ENCODE measurements around the gene TMEM9B.
"Not testable (repeated sequence)": the region's sequence is repeated elsewhere in the genome, so short reads cannot be mapped to it uniquely, and the experiment has no call there.

Gene TMEM9B

DNA sequence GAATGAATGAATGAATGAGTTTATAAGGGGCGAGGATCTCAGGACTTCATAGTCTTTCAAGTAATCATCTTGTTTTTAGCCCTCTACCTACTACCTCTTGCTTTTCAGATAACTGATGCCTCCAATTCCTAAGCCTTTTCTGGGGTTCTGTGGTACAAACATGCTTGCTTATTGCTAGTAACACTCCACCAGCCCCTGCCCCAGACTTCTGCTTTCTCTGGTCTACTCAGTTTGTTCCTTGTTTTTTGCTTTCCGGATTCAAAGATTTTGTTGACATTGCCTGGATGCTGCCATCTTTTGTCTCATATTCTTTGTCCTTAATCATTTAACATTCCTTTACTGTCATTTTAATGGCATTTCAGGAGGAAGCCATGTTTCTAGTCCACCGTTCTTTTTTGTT lies 8.9 kb upstream of the TMEM9B start:
- no peak for DNase-seq (ENCODE audit: low read depth in 2 of 2)

DNA sequence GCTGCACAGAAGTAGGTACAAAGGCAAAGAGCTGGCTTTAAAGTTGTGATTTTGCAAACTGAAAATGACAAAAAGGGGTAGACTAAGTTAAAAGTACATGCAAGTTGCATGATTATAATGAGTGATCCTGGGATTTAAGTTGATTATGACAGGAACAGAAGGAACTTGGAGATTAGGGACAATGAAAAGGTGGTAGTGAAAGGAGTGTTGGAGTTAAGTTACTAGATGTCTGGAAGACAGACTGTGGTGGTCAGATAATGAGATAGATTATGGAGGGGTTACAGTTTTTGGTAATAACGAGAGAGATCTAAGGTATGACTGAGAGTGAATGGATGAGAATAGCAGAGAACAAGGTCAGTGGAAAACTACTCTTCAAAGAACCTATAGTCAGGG lies 7.7 kb upstream of the TMEM9B start:
- DNase-seq (ENCODE audit: low read depth in 2 of 2): no peak

- no peak for DNase-seq (ENCODE audit: low read depth in 2 of 2)
Observed at GRCh38 chr11:8971196-8971923, 7.1 kb upstream of the TMEM9B start.

DNA sequence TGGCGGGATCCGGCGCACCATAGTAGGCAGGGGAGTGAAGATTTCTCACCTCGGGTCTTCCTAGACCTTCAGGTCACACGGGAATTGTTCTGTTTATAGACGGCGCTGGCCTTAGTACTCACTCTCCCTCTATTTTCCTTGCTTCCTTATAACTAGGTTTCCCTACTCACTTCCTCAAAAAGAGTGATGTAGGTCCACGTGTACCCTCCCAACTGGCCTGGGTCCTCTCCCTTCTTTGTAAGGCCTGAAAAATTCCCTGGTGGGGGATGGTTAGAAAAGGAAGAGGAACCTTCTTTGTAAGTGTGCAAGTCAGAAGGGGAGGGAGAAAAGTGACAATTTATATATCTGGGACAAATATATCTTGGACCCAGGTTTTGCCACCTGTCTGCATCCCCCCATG lies 2.9 kb upstream of the TMEM9B start:
- no peak for DNase-seq (ENCODE audit: low read depth in 2 of 2)

GRCh38 chr11:8963569-8964323 lies 496 bp downstream of the TMEM9B start:
- peak; percentile 44 to 63 for DNase-seq (ENCODE audit: low read depth in 2 of 2)

- no peak for DNase-seq (ENCODE audit: low read depth in 2 of 2)
Observed at GRCh38 chr11:8962841-8963240, 1.4 kb downstream of the TMEM9B start.

- DNase-seq (ENCODE audit: low read depth in 2 of 2): no peak
Observed at GRCh38 chr11:8961401-8961800, 2.8 kb downstream of the TMEM9B start.

DNA sequence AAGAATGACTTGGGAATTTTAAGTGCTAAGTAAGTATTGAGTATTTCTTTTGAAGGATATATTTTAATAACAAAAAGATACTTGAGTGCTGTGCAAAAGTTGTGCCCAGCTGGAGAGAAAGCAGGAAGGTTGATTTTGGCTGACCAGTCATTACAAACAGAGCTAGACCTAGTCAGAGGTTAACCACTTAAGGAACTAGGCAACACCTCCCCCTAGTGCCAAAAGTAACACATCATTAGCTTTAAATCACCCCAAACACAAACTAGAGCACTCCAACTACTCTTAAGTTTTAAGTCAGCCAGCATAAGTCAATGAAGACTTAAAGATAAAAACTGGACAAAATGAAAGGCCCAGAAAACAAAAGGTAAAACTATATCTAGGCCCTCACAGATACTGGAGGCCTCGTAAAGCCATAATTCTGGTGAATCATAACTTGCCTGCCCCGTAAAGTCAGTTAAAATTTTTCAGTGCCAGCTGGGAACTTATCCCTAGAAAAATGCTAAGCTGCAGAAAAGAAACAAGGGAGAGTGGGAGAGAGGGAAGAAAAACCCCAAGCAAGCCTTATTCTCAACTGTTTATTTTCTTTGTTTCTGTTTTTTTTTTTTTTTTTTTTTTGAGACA lies 4.6 kb downstream of the TMEM9B start:
- DNase-seq (ENCODE audit: low read depth in 2 of 2): no peak

DNA sequence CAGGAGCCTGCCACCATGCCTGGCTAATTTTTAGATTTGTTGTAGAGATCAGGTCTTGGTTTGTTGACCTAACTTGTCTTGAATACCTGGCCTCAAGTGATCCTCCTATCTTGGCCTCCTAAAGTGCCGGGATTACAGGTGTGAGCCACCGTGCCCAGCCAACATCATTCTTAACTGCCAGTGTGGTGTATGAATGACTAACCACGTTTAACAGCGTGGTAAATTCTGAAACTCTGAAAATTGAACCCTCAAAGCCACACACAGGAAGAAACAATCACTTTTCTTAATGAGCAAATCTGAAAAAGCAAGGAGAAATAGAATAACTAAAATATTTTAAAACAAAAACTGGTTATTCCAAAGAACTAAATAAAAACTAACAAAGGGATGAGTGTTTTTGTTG lies 7.4 kb downstream of the TMEM9B start:
- no peak for DNase-seq (ENCODE audit: low read depth in 2 of 2)

DNA sequence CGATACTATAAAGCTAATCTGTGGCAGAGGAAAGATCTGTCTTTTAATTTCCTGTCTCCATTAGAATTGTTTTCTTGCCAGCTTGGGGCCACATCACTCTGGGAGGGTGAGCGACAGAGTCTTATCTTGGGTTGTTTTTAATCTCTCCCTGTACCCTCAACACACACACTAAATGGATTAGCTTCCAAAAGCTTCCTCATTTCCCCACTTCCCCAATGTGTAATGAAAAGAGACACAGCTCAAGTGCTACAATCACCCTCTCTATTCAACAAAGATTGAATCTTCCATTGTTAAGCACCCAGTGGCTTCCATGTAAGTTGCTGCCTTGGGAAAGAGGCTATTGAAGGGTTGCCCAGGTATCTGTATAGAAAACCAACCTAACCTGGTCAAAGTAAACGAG lies 15.4 kb downstream of the TMEM9B start:
- DNase-seq (ENCODE audit: low read depth in 2 of 2): no peak

- DNase-seq (ENCODE audit: low read depth in 2 of 2): no peak
Observed at GRCh38 chr11:8947230-8947943, 16.9 kb downstream of the TMEM9B start.

- no peak for DNase-seq (ENCODE audit: low read depth in 2 of 2)
Observed at GRCh38 chr11:8942518-8943066, 21.6 kb downstream of the TMEM9B start, which contains the start of gene ASCL3. TSS of gene ASCL3 (minus strand) at chr11:8943016. CDS start at chr11:8938161, 4,855 bp downstream.

GRCh38 chr11:8941341-8942103 lies 22.7 kb downstream of the TMEM9B start:
- no peak for DNase-seq (ENCODE audit: low read depth in 2 of 2)

DNA sequence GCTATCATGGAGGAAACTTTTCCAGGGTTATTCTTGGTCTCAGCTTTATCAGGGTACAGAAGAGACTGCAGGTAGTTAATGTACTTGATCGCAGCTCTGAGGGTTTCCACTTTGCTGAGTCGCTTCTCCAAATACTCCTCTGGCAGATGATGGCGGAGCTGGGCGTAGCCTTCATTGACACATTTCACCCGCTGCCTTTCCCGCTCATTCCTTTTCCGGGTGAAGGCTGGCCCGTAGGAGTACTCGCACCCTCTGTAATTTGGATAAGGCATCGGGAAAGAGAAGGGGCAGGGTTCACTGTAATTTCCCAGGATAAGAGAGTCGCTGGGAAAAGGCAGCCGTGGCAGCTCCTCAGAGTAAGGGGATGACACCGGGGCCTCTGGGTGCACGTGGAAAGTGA lies 26.6 kb downstream of the TMEM9B start:
- no peak for DNase-seq (ENCODE audit: low read depth in 2 of 2)

DNA sequence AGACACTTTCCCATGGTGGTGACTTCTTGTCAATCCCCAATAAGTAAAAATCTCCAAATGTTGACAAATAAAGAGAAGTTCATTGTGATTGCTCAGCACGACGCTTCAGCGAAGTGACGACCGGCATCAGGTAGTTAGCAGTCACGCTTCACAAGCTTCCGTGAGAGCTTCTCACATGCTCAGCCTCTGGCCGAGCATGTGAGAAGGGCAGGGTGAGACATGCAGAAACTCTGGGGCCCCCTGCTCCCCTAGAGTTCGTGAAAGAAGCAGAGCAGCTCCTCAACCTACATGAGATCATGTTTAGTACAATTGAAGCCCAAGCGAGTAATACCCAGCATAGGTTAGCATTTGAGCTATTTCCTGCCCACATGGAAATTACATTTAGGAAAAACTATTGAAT lies 27.1 kb downstream of the TMEM9B start:
- DNase-seq (ENCODE audit: low read depth in 2 of 2): no peak

DNA sequence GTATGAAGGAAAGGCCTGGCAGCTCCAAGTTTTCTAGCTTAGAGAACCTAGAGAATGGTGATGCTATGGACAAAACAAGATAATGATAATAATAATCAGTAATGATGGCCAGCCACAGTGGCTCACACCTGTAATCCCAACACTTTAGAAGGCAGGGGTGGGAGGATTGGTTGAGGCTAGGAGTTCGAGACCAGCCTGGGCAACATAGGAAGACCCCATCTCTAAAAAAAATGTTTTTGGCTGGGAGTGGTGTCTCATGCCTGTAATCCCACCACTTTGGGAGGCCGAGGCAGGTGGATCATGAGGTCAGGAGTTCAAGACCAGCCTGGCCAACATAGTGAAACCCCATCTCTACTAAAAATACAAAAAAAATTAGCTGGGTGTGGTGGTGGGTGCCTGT lies 28.5 kb downstream of the TMEM9B start:
- DNase-seq (ENCODE audit: low read depth in 2 of 2): not testable (repeated sequence)

DNA sequence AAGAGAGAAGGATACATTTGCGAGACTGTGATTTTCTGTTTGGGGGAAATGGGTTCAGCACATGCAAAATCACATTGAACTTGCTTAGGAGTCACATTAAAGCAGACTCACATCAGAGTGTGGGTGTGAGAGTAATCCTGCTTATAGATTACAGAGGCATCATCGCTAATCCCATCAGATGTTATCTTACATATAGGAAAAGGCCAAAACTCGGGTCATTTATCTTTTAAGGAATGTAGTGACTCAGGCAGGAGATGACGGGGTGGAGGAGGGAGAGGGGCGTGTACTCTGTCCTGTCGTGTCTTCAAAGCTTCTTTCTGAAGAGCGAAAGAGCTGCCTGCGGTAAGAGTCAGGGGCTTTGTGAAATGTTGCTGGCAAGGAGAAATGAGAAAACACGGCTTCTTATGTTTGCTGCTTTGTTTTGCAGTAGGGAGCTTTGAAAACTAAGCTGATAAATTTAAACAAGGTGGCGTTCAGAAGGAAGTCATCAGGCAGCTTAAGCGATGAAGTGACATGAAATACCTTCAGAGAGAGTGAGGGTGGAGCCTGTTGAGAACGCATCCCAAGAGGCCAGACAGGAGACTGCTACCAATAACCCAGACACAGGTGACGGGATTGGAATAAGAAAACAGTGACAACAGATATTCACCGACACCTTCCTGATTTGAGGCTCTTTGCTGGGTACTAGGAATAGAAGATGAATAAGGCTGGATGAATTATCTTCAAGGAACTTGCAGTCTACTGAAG lies 29.3 kb downstream of the TMEM9B start:
- DNase-seq (ENCODE audit: low read depth in 2 of 2): no peak

DNA sequence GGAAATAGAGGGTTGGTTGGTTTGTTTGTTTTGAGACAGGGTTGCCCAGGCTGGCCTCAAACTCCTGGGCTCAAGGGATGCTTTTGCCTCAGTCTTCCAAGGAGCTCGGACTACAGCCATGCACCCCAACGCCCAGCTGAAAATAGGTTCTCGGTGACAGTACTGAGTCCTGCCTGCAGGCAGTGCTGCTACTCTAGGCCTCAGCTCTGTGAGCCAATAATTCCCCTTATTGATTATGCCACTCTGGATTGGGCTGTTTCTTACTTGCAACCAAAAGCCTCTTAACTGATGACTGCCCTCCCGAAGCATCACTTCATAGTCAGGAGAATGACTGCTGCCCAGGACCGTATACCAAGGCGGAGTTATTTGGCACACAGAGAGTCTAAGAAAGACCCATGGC lies 30.3 kb downstream of the TMEM9B start:
- no peak for DNase-seq (ENCODE audit: low read depth in 2 of 2)

- no peak for DNase-seq (ENCODE audit: low read depth in 2 of 2)
Observed at GRCh38 chr11:8932564-8933180, 31.6 kb downstream of the TMEM9B start, which contains the start of gene C11orf16. TSS of gene C11orf16 (minus strand) at chr11:8932947. CDS start at chr11:8932308, 639 bp downstream.

All from stimulated activated CD8-positive, alpha-beta memory T cell treated with anti-CD3 and anti-CD28 coated beads, Interleukin-2, amount 100 ng/mL, for 1 hour (primary cell).